Measurements from ENCODE around the gene CCNE1. TPM values are rescaled to one million over a fixed set of nuclear protein-coding genes. Genes with fewer than 3 reads are reported as not detected.

Gene CCNE1
- total RNA-seq, 1 experiment from 2014 or later, result 40.2 TPM

GRCh38 chr19:29764361-29764760, 47.4 kb upstream of the CCNE1 start:
- H3K27me3 ChIP-seq (ENCODE audit: insufficient read depth, low read length), result no peaks in the 10 kb centered on the region
- H3K9ac ChIP-seq (ENCODE audit: extremely low read depth, insufficient read length, low read length), result no peak overlapping the region
- peaks cover 3% of the 10 kb centered on the region; the same call in 1 of the 2 replicates for H3K27me3 Mint-ChIP-seq (ENCODE audit: low read depth)
- H2BK5ac ChIP-seq (ENCODE audit: insufficient read length, low read length), result no peak overlapping the region
- no peaks in the 10 kb centered on the region for H3K23me2 ChIP-seq (ENCODE audit: insufficient read length, low read depth, low read length, poor library complexity, severe bottlenecking)
- H3K79me2 ChIP-seq (ENCODE audit: insufficient read depth, low read length), result no peaks in the 10 kb centered on the region
- no peak overlapping the region for H3K18ac ChIP-seq (ENCODE audit: insufficient read length, low read depth, low read length)
- H3K56ac ChIP-seq (ENCODE audit: insufficient read length, low read depth, low read length), result no peak overlapping the region
- no peak overlapping the region for H3K27ac ChIP-seq (ENCODE audit: insufficient read length, low read depth, low read length)
- H3K4me1 Mint-ChIP-seq, result peaks cover 0 to 6% of the 10 kb centered on the region in 2 experiments; a peak in 2 of 4 replicates
- TF ChIP-seq, protein P1, sequence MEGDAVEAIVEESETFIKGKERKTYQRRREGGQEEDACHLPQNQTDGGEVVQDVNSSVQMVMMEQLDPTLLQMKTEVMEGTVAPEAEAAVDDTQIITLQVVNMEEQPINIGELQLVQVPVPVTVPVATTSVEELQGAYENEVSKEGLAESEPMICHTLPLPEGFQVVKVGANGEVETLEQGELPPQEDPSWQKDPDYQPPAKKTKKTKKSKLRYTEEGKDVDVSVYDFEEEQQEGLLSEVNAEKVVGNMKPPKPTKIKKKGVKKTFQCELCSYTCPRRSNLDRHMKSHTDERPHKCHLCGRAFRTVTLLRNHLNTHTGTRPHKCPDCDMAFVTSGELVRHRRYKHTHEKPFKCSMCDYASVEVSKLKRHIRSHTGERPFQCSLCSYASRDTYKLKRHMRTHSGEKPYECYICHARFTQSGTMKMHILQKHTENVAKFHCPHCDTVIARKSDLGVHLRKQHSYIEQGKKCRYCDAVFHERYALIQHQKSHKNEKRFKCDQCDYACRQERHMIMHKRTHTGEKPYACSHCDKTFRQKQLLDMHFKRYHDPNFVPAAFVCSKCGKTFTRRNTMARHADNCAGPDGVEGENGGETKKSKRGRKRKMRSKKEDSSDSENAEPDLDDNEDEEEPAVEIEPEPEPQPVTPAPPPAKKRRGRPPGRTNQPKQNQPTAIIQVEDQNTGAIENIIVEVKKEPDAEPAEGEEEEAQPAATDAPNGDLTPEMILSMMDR (conservative IDR thresholded peaks at IDR 0.05), result no peak
- no peak overlapping the region for H3K23ac ChIP-seq (ENCODE audit: insufficient read length, low read depth, low read length)
- no peak overlapping the region for H2BK15ac ChIP-seq (ENCODE audit: low read depth, low read length)
- WGBS (ENCODE audit: extremely low coverage, insufficient read length, low lambda C conversion rate), result no CpG with 5 or more reads among the region's 8 CpGs
- H4K91ac ChIP-seq (ENCODE audit: insufficient read length, low read depth, low read length), result no peak overlapping the region
- H3K36me3 Mint-ChIP-seq (ENCODE audit: insufficient read depth in 1 of 3, low read depth in 3 of 3), result no peaks in the 10 kb centered on the region
- H4K5ac ChIP-seq (ENCODE audit: insufficient read length, low read depth, low read length), result no peak overlapping the region
- H3K9me3 Mint-ChIP-seq, result no peaks in the 10 kb centered on the region
- no peak overlapping the region for H3K4me2 ChIP-seq (ENCODE audit: insufficient read depth, insufficient read length, low read length)
- H3K27ac Mint-ChIP-seq, result peak overlapping the region in 1 of 3 experiments; percentile 29; a peak in 1 of 7 replicates
- no peak overlapping the region for H2BK12ac ChIP-seq (ENCODE audit: insufficient read length, low read depth, low read length)
- H3K4ac ChIP-seq (ENCODE audit: low read depth, low read length), result no peak overlapping the region
- H3K79me1 ChIP-seq (ENCODE audit: insufficient read depth, low read depth, low read length, poor library complexity, severe bottlenecking), result no peaks in the 10 kb centered on the region
- no peak overlapping the region for H2BK20ac ChIP-seq (ENCODE audit: low read depth, low read length, poor library complexity, severe bottlenecking)
- H4K8ac ChIP-seq (replicated peaks; ENCODE audit: insufficient read length, low read depth, low read length), result no peak overlapping the region
- no peaks in the 10 kb centered on the region for H3K4me1 ChIP-seq (ENCODE audit: insufficient read depth, low read length)
- no peak overlapping the region for H3T11ph ChIP-seq (ENCODE audit: low read length)
- no peaks in the 10 kb centered on the region for H4K20me1 ChIP-seq (ENCODE audit: control insufficient read depth, insufficient read depth, insufficient read length)
- DNase-seq, result no peak
- H2AK5ac ChIP-seq (ENCODE audit: insufficient read length, low read length), result no peak overlapping the region
- no peak overlapping the region for H2AFZ ChIP-seq (ENCODE audit: low read length)
- H3K9me3 ChIP-seq (ENCODE audit: control insufficient read depth, low read depth, low read length), result no peaks in the 10 kb centered on the region
- no peak overlapping the region for H3K4me3 Mint-ChIP-seq
- no peak overlapping the region for H3K14ac ChIP-seq (ENCODE audit: insufficient read depth, low read length)
- no peak overlapping the region for H2BK120ac ChIP-seq (ENCODE audit: low read depth, low read length, poor library complexity, severe bottlenecking)

Data from H9 (cell line).